G401 (cell line): ENCODE results near the gene PRRX2. TPM values are rescaled to one million over a fixed set of nuclear protein-coding genes. Genes with fewer than 3 reads are reported as not detected.
A peak's percentile ranks its signal among the peaks of the same experiment; 100 is the strongest.

Experiments used
- DNase-seq: peaks from one replicate; pipeline ENCODE4 v3.0.0-alpha.2; 2015; ENCODE audit warnings: low spot score
- in situ Hi-C: cut with HindIII; loops from 2 replicates; pipeline ENCODE4 v1.10.0; 2016; ENCODE audit warnings: low sequenced_read_pairs, mixed read lengths
- total RNA-seq: library from RNA; depleted of rRNA; stranded (reverse); fragments of >200 nt; shearing (Covaris generic); gene quantifications from 2 replicates; pipeline ENCODE4 v1.2.3, GENCODE V29; 2014; rRNA removed

PRRX2 gene
- total RNA-seq, result not detected in 2 replicates

DNA sequence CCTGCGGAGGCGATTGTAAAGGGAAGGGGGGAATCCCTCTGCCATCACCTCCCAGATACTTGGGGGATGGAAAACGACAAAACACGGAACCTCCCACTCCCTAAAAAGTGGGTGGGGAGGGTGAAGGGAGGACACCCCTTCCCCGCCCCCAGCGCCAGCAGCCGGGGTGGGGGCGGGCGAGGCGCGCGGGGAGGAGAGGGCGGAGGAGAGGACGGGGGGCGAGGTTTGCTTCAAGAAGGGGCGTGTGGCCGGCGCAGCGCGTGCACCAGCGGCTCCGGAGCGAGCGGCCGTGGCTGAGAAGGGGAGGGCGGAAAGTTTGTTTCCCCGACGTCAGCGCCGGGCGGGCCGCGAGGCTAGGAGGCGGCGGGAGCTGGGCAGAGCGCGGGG, at the start of gene PRRX2:
Gene PRRX2, plus strand, starts transcription at position 259 of the 387 bp plus-strand sequence. CDS start 221 bp downstream, outside the sequence.
- in situ Hi-C loops, result no loop called here

DNA sequence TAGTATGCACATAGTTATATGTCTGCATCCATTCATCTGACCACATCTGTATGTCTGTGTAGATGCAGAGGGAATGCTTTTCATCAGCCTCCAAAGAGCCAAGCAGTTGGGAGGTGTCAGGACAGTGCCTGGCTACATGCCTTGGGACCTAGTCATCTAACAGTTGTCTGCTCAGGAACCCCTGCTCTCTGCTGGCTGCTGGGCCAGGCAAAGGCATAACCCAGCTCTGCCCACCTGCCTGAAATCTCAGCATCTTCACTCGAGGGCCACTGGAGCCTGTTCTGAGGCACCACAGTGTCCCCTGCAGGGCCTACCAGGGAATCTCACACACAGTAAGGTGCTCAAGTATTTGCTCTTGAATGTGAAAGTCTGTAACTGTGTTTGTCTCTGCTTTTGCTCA, 48.3 kb upstream of the PRRX2 start:
- DNase-seq, result no peak
- in situ Hi-C loops, result no loop called here

More for the DNA sequence above, at the start of gene PRRX2:
- DNase-seq, result no peak

GRCh38 chr9:129619787-129620668, 45.4 kb upstream of the PRRX2 start:
- no peak for DNase-seq
- in situ Hi-C loops, result loop anchor here (10.0 kb wide), 1 partner anchor 485 kb away; no protein-coding TSS in a partner anchor

DNA sequence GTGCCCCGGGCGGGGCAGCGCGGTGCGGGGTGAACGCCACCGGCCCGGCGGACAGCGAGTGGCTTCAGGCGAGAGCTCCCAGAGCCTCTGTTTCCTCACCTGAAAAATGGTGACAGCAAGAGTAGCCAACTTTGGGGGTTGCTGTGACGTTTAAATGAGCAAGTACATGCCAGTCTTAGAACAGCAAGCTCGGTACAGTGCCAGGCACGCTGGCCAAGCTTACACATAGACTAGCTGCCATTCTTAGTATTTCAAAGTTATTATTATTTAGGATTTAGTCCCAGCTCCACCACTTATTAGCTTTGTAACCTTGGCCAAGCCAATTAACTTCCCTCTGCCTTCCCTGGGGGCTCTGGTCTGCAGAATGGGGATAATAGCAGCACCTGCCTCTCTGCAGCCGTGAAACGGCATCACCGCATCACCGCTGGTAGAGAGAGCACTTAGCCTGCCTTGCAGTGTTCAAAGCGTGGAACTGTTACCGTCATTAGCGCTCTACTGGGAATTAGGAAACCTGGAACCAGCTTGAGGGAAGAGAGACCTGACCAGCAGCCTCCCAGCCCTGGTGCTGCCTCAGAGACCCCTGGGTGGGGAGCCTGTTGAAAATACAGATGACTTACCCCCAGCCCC, 44.7 kb upstream of the PRRX2 start, which contains the start of gene C9orf50:
Gene C9orf50, minus strand, starts transcription at position 433 of the 627 bp plus-strand sequence. CDS start 527 bp downstream, outside the sequence.
- no peak for DNase-seq
- in situ Hi-C loops, result loop anchor here (10.0 kb wide), 1 partner anchor 486 kb away; no protein-coding TSS in a partner anchor

DNA sequence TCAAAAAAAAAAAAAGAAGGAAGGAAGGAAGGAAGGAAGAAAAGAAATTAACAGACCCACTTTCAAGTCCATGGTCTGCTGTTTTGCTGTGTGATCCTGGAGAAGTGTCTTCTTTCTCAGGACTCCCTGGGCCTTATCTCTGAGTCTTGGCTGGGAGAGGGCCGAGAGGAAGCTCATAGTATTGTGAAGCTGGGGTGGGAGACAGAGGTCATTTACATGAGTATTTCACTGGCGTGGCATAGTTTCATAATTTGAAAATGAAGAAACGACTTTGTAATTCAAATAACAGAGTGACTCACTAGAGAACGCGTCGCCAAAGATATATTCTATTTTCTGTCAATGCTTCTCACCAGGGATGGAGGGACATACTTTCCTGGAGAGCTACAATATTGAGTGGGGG, 42.1 kb upstream of the PRRX2 start:
- in situ Hi-C loops, result loop anchor here (10.0 kb wide), 1 partner anchor 489 kb away; no protein-coding TSS in a partner anchor
- DNase-seq, result no peak

GRCh38 chr9:129624168-129624759, 41.2 kb upstream of the PRRX2 start:
- in situ Hi-C loops, result loop anchor here (10.0 kb wide), 1 partner anchor 489 kb away; no protein-coding TSS in a partner anchor
- DNase-seq, result no peak

GRCh38 chr9:129624947-129625346, 40.5 kb upstream of the PRRX2 start:
- in situ Hi-C loops, result loop anchor here (10.0 kb wide), 1 partner anchor 490 kb away; no protein-coding TSS in a partner anchor
- DNase-seq, result no peak

DNA sequence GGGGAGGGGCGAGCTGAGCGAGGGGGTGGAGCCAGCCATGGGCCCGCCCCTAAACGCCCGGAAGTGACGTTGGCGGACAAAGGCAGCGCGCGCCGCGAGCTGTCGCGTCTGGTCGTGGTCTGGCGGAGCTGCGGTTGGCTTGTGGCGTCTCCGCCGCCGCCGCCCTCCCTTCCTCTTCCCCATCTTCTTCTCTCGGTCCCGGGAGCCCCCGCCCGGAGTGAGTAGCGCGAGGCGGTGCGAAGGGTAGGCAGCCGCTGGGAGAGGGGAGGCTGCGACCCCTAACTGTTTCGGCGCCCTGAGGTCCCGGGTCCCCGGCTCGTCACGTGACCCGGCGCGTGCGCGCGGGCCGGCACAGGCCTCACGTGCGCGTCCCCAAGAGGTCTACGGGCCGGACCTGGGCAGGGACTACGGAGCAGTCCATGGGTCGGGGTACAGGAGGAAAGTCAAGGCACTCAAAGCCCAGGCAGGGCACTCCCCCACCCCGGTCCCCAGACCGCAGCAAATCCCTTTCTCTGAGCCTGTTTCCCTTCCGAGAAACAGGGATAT, 39.3 kb upstream of the PRRX2 start, which contains the start of gene NTMT1:
Gene NTMT1, plus strand, starts transcription at position 85 of the 546 bp plus-strand sequence. CDS start 6,541 bp downstream, outside the sequence.
- DNase-seq, result peak; percentile 90
- in situ Hi-C loops, result loop anchor here (10.0 kb wide), 1 partner anchor 491 kb away; no protein-coding TSS in a partner anchor

DNA sequence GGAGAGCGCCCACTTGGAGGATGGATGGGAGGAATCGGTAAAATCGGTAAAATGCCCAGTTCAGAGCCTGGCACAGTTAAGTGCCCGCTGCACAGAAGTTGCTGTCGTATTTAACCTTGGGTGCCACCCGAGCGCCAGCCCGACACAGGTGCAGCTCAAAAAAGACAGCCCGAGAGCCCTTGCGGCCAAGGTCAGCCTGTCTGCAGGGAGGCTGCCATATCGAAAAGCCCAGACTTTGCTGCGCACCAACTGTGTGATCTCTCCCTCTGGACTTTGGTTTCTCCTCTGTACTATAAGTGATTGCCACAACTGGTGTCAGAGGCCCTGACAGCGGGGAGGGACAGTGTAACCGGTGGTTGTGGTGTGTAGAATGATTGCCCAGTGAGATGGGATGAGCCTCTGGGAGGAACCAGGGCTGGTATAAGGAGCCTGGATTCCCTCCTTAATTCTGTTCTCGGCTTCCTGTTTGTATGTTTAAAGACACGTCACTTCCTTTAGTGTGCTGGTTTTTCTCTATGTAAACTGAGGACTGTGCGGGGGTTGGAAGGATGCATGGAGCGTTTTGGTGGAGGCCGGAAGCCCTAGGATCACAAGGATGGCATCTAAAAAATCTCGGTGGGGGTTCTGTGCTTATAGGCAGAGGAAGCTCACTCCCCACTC, 38.7 kb upstream of the PRRX2 start:
- in situ Hi-C loops, result loop anchor here (10.0 kb wide), 1 partner anchor 492 kb away; no protein-coding TSS in a partner anchor
- DNase-seq, result no peak

DNA sequence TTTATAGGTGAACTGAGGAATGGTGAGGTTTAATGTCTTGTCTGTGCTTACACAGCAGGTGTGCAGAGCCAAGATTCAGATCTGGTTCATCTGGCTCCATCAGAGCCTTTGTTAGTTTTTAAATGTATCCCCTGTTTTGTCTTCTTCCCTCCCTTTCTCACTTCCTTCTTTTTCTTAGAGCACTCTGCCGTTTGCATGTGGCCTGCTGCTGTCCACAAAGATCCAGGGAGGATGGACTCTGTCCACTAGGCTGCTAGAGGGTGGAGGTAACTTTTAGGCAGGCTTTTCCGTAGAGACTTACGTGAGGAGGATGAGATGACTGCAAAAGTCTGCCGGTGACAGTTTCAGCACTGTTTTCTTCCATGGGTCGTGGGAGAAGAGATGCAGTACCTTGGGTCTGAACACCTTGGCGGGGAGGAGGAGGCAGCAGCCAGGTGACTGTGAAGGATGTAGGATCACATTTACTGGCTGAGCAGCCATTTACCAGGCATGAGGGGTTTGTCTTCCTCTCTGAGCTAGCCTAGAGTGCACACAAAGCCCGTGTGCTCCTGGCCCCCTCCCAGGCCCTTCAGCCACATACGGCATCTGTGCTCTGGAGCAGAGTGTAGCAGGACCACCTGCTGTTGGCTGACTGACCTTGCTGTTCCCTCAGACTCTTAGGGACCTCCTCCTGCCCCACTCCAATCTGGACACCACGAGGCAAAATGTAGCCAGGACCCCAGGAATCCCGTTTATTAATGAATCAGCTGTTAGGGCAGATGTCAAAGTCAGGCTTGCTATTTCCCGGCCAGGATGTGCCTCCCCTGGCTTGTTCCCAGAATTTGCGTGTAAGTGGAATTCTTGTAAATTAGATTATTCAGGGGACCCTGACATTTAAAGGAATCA, 37.6 kb upstream of the PRRX2 start:
- in situ Hi-C loops, result loop anchor here (10.0 kb wide), 1 partner anchor 493 kb away; no protein-coding TSS in a partner anchor
- DNase-seq, result no peak

GRCh38 chr9:129628709-129629108, 36.7 kb upstream of the PRRX2 start:
- in situ Hi-C loops, result loop anchor here (10.0 kb wide), 1 partner anchor 494 kb away; no protein-coding TSS in a partner anchor
- DNase-seq, result no peak

DNA sequence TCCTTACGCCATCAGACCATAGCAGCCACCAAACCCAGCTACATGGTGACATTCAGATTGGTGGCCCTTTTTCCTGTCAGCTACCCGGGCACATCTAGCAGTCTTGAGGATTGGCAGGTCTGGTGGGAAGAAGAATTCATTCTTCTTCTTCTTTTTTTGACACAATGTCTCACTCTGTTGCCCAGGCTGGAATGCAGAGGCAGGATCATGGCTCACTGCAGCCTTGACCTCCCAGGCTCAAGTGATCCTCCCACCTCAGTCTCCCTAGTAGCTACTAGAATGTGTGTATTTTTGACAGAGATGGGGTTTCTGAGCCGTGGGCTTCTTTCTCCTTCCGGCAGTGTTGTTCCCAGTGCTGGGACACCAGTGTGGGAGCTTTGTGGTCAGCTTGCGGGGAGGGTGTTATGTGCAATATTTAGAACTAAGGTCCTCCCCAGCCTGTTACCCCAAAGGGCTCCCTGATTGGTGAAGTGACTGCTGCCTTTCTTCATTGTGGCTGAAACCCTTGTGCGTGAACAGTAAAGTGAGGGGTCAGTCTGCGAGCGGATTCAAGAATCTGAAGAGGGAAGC, 36.1 kb upstream of the PRRX2 start:
- in situ Hi-C loops, result loop anchor here (10.0 kb wide), 1 partner anchor 495 kb away; no protein-coding TSS in a partner anchor
- no peak for DNase-seq

DNA sequence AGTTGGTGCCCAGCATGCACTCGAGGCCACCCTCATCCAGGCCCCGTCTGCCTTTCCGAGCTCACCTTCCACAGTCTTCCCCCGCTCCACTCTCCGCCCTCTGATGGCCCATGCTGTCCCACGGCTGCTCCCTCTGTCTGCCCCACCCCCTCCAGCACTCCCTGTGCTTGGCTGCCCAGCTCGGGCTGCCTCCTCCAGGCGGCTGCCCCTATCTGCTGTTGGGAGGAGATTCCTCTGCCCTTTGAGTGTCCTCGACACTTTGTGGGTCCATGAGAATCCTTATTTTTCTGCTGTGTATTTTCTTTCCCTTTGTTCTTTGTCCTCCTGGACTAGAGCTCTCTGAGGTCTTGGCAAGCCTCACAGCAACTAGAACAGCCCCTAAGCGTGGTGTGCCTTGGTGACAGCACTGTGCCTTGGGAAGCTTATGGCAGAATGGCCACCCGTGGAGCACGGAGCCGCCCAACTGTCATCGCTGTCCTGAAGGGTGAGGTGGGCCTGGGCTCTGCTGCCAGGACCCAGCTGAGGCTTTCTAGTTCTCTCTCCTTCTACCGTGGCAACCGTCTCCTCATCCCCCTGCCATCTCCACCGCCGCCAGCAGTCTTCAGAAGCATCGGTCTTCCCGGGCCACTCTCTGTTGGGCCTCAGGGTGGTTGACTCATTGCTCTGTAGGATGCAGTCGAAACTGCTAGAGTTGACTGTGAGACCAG, 34.3 kb upstream of the PRRX2 start:
- DNase-seq, result peak; percentile 70
- in situ Hi-C loops, result loop anchor here (5.0 kb wide), 1 partner anchor 146 kb away; no protein-coding TSS in a partner anchor

- peak; percentile 79 for DNase-seq
- in situ Hi-C loops, result loop anchor here (5.0 kb wide), 1 partner anchor 146 kb away; no protein-coding TSS in a partner anchor
Observed at GRCh38 chr9:129631674-129632129, 33.7 kb upstream of the PRRX2 start.

GRCh38 chr9:129632460-129632859, 33.0 kb upstream of the PRRX2 start:
- in situ Hi-C loops, result loop anchor here (5.0 kb wide), 1 partner anchor 145 kb away; no protein-coding TSS in a partner anchor
- DNase-seq, result no peak

- in situ Hi-C loops, result loop anchor here (5.0 kb wide), 1 partner anchor 144 kb away; no protein-coding TSS in a partner anchor
Observed at GRCh38 chr9:129633207-129633606, 32.2 kb upstream of the PRRX2 start.

More at GRCh38 chr9:129633207-129633606, 32.2 kb upstream of the PRRX2 start:
- DNase-seq, result no peak
